ENCODE results near the gene BCL2L14.

DNA sequence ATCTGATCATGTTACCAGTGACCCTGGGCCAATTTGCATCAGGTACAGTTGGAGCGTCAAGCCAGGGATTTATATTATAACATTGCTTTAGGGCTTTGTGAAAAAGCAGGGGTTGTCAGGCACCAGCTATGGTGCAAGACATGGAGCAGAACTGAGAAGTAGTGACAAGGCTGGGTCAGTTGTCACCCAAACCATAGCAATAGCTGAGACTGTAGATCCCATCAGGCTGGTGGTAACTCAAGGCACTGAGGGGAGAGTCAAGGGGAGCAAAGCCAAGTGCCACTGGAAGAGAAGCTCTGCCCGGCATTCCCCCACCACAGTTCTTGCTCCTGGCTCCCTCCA, 16.9 kb downstream of the BCL2L14 start:
- TF ChIP-seq POLR2AphosphoS5 (IDR thresholded peaks at IDR 0.05; ENCODE audit: low read depth, low read length) (no peak), REST (IDR thresholded peaks at IDR 0.05; ENCODE audit: insufficient read depth in 1 of 2, low read depth in 2 of 2, low read length in 2 of 2) (no peak)

Measured in PFSK-1 (cell line).